ENCODE data around the gene DYNC1I2. TPM values are rescaled to one million over a fixed set of nuclear protein-coding genes. Genes with fewer than 3 reads are reported as not detected.
"Not testable (repeated sequence)": the region's sequence is repeated elsewhere in the genome, so short reads cannot be mapped to it uniquely, and the experiment has no call there.

The DYNC1I2 gene
- total RNA-seq, 1 donor from 2014 or later, result 103 TPM

- TF ChIP-seq CTCF (IDR thresholded peaks at IDR 0.05; ENCODE audit: insufficient read depth, low read length, severe bottlenecking), result no peak
- FAIRE-seq (no peak), DNase-seq (ENCODE audit: low read depth) (no peak)
- no peak overlapping the region for H3K4me3 ChIP-seq (ENCODE audit: low read depth, low read length)
- no peaks in the 10 kb centered on the region for H3K27me3 ChIP-seq (ENCODE audit: control insufficient read depth, insufficient read depth, low read length)
- peaks cover 5% of the 10 kb centered on the region for H3K36me3 ChIP-seq (ENCODE audit: control insufficient read depth, insufficient read depth, low read length)
Measured at GRCh38 chr2:171747371-171747770, 60.1 kb downstream of the DYNC1I2 start.

- no peak overlapping the region for H3K4me3 ChIP-seq (ENCODE audit: low read depth, low read length)
- FAIRE-seq, result no peak
- no peak for DNase-seq (ENCODE audit: low read depth)
- no peaks in the 10 kb centered on the region for H3K27me3 ChIP-seq (ENCODE audit: control insufficient read depth, insufficient read depth, low read length)
- H3K36me3 ChIP-seq (ENCODE audit: control insufficient read depth, insufficient read depth, low read length), result peaks cover 2% of the 10 kb centered on the region
- no peak for TF ChIP-seq CTCF (IDR thresholded peaks at IDR 0.05; ENCODE audit: insufficient read depth, low read length, severe bottlenecking)
Measured at GRCh38 chr2:171754254-171754939, 67.1 kb downstream of the DYNC1I2 start.

- H3K36me3 ChIP-seq (ENCODE audit: control insufficient read depth, insufficient read depth, low read length); FAIRE-seq; H3K27me3 ChIP-seq (ENCODE audit: control insufficient read depth, insufficient read depth, low read length); H3K4me3 ChIP-seq (ENCODE audit: low read depth, low read length); DNase-seq (ENCODE audit: low read depth): not testable (repeated sequence)
Measured at GRCh38 chr2:171758762-171759161, 71.5 kb downstream of the DYNC1I2 start.

DNA sequence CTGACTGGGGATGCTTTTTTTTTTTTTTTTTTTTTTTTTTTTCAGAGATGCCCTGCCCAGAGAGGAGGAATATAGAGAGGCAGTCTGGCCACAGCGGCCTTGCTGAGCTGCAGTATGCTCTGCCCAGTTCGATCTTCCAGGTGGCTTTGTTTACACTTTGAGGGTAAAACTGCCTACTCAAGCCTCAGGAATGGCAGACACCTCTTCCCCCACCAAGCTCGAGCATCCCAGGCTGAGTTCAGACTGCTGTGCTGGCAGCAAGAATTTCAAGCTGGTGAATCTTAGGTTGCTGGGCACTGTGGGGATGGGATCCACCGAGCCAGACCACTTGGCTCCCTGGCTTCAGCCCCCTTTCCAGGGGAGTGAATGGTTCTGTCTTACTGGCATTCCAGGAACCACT, 73.9 kb downstream of the DYNC1I2 start:
- not testable (repeated sequence) for DNase-seq (ENCODE audit: low read depth); FAIRE-seq; H3K36me3 ChIP-seq (ENCODE audit: control insufficient read depth, insufficient read depth, low read length); H3K27me3 ChIP-seq (ENCODE audit: control insufficient read depth, insufficient read depth, low read length); H3K4me3 ChIP-seq (ENCODE audit: low read depth, low read length)

GRCh38 chr2:171762879-171763573, 75.8 kb downstream of the DYNC1I2 start:
- FAIRE-seq (no peak), DNase-seq (ENCODE audit: low read depth) (peak; percentile 24)
- H3K4me3 ChIP-seq (ENCODE audit: low read depth, low read length), result no peak overlapping the region
- H3K36me3 ChIP-seq (ENCODE audit: control insufficient read depth, insufficient read depth, low read length), result peaks cover 4% of the 10 kb centered on the region
- no peaks in the 10 kb centered on the region for H3K27me3 ChIP-seq (ENCODE audit: control insufficient read depth, insufficient read depth, low read length)
- no peak for TF ChIP-seq CTCF (IDR thresholded peaks at IDR 0.05; ENCODE audit: insufficient read depth, low read length, severe bottlenecking)

DNA sequence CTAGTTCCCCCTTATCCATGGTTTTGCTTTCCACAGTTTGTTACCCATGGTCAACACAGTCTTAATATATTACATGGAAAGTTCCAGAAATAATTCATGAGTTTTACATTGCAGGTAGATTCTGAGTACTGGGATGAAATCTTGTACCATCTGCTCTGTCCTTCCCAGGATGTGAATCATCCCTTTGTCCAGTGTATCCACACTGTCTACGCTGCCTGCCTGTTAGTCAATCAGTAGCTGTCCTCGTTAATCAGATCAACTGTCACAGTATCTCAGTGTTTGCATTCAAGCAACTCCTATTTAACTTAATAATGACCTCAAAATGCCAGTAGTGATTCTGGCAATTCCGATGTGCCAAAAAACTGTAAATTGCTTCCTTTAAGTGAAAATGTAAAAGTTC, 76.3 kb downstream of the DYNC1I2 start:
- Histone ChIP-seq H3K4me3 (ENCODE audit: low read depth, low read length) (no peak overlapping the region), H3K36me3 (ENCODE audit: control insufficient read depth, insufficient read depth, low read length) (peaks cover 4% of the 10 kb centered on the region), H3K27me3 (ENCODE audit: control insufficient read depth, insufficient read depth, low read length) (no peaks in the 10 kb centered on the region)
- FAIRE-seq, result no peak
- TF ChIP-seq CTCF (IDR thresholded peaks at IDR 0.05; ENCODE audit: insufficient read depth, low read length, severe bottlenecking), result no peak
- DNase-seq (ENCODE audit: low read depth), result peak; percentile 40

Data from bronchial epithelial cell (primary cell).